ENCODE results near the gene SGMS1.

DNA sequence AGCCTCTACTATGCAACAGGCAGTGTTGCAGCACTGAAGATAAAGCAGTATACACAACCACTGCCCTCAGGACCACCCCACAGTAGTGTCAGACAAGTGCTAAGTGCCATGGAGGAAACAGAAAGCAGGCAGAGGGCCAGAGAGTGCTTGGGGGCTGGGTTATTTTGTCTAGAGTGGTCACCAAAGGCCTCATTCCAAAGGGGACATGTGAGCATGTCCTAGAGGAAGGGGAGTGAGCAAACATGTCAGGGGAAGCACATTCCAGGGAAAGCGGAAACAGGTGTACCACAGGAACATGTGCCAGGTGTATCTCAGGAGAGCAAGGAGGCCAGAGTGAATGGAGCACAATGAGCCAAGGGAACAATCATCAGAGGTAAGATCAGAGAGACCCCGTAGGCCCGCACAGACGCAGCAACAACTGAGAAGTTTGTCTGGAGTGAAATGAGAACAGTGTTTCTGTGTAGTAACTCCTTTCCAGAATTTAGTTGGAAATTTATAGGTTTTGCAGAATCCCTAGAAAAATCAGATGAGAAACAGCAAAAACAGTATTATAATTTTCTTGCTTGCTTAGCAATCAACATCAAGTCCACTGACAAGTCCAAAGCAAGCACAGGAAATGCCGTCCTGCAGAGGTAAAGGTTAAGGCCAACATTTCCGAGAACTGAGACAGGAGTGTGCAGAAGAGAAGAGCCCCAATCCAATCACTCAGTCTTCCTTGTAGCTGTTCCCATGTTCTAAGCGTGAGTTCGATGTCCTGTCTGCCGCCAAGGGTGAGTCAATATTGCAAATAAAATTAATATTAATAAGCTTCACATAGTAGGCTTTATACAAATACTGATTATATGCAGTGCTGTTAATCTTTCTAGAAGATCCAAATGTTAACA is 67.3 kb downstream of the SGMS1 start:
- no peak for TF ChIP-seq POLR2AphosphoS5 (IDR thresholded peaks at IDR 0.05; ENCODE audit: low read depth, low read length)
- TF ChIP-seq TAF1 (IDR thresholded peaks at IDR 0.05; ENCODE audit: borderline replicate concordance, insufficient read depth, low read length) = no peak
